ENCODE results near the gene SHC2.

Gene SHC2

GRCh38 chr19:460877-461720 lies at the start of gene SHC2:
TSS of gene SHC2 (minus strand) at chr19:461033. CDS start at chr19:460996, 37 bp downstream.
- DNase-seq: no peak

- DNase-seq: no peak
Observed at GRCh38 chr19:508204-509150, 47.6 kb upstream of the SHC2 start.

GRCh38 chr19:507286-508203 lies 46.7 kb upstream of the SHC2 start, which contains the start of gene TPGS1:
TSS of gene TPGS1 (plus strand) at chr19:507497. CDS start at chr19:507507, 10 bp downstream.
- peak; percentile 81 for DNase-seq

- DNase-seq: peak; percentile 99
Observed at GRCh38 chr19:506404-507285, 45.8 kb upstream of the SHC2 start.

GRCh38 chr19:504616-505015 lies 43.8 kb upstream of the SHC2 start:
- DNase-seq: no peak

- DNase-seq: no peak
Observed at GRCh38 chr19:501646-502045, 40.8 kb upstream of the SHC2 start.

GRCh38 chr19:498977-499623 lies 38.3 kb upstream of the SHC2 start:
- DNase-seq: no peak

- DNase-seq: no peak
Observed at GRCh38 chr19:498511-498891, 37.7 kb upstream of the SHC2 start.

- no peak for DNase-seq
Observed at GRCh38 chr19:497869-498510, 37.2 kb upstream of the SHC2 start.

GRCh38 chr19:497491-497868 lies 36.6 kb upstream of the SHC2 start:
- DNase-seq: no peak

GRCh38 chr19:496986-497385 lies 36.2 kb upstream of the SHC2 start:
- DNase-seq: no peak

- DNase-seq: no peak
Observed at GRCh38 chr19:496112-496665, 35.4 kb upstream of the SHC2 start, which contains the start of gene MADCAM1. TSS of gene MADCAM1 (plus strand) at chr19:496486. CDS start at chr19:496500, 14 bp downstream.

- peak; percentile 9 for DNase-seq
Observed at GRCh38 chr19:495402-496111, 34.7 kb upstream of the SHC2 start.

- no peak for DNase-seq
Observed at GRCh38 chr19:495081-495401, 34.2 kb upstream of the SHC2 start.

GRCh38 chr19:494171-495080 lies 33.6 kb upstream of the SHC2 start:
- DNase-seq: no peak

- DNase-seq: no peak
Observed at GRCh38 chr19:493391-494170, 32.7 kb upstream of the SHC2 start.

GRCh38 chr19:492091-492531 lies 31.3 kb upstream of the SHC2 start:
- no peak for DNase-seq

Measured in NCI-H2171 treated with DMSO at 0.1 percent for 48 hours (cell line).